Activated gamma-delta T cell (primary cell): ENCODE data around the gene CHRNE.
"Not testable (repeated sequence)": the region's sequence is repeated elsewhere in the genome, so short reads cannot be mapped to it uniquely, and the experiment has no call there.

ENCODE experiments used
- DNase-seq: peaks from one replicate; lab custom pipeline; 2025; lab: John Stamatoyannopoulos, UW

CHRNE gene

DNA sequence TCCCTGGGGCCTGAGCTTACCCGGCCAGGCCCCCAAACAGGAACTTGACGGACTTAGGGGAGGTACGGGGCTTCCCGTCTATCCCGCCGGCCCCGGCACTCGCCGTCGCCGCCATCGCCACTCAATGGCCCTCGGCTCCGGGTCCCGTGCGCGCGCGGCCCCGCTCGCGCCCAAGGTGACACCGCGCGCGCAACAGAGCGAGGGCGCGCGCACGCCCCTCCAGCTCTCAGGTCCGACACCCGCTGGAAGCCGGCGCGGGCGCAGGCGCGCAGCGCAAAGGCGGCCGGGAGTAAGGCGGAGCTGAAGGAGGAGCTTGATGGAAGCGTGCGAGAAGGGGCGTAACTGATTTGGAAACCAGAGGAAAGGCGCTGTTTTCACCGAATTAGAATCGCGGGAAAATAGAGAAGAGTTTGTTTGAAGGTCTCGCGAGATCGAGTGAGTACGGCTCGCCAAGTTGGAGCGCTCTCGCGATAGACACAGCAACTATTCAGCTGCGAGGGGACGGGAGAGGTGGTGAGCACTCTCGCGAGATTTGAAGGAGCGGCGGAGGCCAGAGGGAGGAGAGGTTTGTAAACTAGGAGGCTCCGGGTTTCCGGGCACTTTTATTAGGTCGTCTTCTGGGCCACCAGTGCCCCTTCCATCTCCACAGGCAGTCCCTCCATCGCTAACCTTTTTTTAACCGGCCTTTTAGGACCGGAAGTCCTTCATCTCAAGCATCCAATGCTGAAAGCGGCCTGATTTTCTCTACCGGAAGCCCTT, 37.1 kb upstream of the CHRNE start, which contains the start of the genes RNF167 and SLC25A11:
RNF167 (plus strand) TSS at position 473 of the 759 bp plus-strand sequence. CDS start 642 bp downstream, outside the sequence.
SLC25A11 (minus strand) TSS at position 251 of the 759 bp plus-strand sequence; CDS start at position 115, 136 bp downstream.
- peak; percentile 94 for DNase-seq

DNA sequence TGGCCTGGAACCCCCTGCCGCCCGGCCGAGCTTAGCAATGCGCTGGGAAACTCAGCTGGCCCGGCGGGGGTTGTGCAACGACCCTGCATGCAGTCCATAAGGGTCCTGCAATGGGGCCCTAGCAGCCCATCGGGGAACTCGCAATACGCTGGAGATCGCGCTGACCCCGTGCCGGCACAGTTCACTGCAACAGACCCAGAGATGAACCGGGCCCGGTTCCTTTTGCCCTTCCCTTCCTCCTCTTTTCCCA, 36.6 kb upstream of the CHRNE start:
- no peak for DNase-seq

DNA sequence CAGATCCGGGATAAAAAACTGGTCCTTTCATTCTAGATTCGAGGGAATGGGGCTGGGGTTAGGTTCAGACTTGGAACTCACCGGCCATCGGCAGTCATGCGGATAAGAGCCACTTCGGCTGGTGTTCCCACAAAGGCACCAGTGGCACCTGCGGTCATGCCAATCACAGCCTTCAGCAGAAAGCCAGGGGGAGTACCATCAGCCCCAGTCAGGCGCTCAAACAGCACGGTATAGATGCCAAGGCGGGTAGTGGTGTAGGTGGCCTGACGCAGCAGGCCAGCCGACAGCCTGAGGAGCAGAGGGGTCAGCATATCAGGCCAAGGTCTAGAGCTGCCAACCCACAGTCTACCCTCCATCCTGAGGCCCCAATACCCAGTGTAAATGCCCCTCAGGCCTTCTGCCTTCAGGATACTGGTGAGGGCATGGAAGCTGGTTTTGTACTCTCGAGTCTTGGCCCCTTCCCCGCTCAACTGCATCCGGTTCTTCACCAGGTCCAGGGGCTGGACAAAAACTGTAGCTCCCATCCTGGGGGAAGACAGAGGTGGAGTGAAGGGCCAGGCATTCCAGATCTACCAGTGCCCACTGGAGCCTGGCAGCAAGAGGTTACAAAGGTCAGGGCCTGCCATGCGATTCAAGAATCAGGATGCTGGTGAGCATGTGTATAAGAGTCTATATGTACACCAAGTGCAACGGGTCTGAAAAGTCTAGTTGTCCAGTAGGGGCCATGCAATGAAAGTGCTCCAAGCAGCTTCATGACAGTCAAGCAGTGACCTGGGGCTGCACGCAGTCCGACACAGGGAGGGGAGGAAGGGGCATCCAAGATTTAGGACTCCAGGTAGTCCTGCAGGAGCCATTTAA, 36.0 kb upstream of the CHRNE start:
- DNase-seq = no peak

DNA sequence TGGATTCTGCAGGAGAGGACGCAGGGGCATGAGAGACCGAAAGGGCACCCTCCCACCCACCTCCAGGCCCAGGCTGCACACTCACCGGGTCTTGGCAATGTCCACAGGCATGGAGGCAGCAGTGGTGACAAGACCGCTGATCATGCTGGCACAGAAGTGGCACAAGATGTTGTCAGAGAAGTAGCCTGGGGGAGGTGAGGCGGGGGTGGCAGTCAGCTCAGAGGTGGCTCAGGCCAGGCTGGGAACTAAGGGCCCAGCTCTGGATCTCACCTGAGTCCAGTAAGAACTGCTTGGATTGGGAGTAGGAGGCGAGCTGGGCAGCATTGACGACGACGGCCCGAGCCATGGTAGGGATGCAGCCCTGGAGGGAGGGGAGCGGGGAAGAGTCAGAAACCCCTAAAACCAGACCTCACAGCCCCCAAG, 35.2 kb upstream of the CHRNE start:
- no peak for DNase-seq

DNA sequence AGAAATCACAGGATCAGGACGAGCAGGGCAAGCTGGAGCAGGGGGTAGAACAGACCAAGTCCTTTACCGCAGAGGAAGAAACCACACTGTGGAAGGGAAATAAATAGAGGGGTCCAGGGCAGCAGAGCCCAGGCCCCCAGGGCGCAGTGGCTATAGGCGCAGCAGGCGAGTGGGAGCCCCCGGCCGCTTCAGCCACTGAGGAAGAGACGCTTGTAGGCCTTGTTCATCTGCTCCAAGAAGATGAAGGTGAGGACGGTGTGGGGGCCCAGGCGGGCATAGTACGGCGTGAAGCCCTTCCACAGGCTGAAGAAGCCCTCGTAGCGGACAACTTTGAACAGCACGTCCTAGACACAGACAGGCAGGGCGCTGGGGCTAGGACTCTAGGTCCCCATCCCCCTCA, 34.7 kb upstream of the CHRNE start:
- DNase-seq = no peak

DNA sequence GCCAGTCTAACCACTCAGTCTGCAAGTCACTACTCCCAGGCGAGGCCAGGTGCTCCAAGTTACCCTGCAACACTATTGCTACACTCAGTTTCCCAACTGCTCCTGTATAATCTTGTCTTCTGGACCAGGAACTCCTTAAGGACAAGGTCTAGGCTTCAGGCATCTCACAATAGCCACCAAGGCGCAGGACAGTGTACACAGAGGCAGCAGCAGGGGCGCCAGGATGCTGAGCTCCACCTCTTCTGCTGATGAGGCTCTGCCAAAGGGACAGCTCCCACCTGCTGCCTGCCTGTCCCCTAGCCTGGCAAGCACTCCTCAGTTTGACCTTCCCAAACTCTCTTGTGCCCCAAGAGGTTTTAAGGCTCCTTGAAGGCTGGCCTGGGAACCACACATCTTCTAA, 33.5 kb upstream of the CHRNE start:
- no peak for DNase-seq

DNA sequence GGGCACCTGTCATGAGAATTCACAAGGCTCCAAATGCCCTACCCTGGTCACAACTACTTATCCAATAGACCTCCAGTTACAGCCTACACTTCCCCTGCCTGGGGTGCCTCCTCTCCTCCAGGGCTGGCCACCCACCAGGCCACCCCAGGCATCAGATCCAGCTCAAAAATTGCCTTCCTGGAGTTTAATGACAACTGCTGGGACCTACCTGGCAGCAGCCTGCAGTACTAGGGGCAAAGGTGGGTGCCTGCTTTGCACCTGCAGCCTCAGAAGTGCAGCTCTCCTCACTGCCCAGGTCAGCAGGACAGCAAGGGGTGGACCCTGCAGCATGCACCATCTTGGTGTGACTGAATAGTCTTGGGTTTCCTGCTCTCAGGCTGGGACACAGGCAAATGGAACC, 32.8 kb upstream of the CHRNE start:
- no peak for DNase-seq

DNA sequence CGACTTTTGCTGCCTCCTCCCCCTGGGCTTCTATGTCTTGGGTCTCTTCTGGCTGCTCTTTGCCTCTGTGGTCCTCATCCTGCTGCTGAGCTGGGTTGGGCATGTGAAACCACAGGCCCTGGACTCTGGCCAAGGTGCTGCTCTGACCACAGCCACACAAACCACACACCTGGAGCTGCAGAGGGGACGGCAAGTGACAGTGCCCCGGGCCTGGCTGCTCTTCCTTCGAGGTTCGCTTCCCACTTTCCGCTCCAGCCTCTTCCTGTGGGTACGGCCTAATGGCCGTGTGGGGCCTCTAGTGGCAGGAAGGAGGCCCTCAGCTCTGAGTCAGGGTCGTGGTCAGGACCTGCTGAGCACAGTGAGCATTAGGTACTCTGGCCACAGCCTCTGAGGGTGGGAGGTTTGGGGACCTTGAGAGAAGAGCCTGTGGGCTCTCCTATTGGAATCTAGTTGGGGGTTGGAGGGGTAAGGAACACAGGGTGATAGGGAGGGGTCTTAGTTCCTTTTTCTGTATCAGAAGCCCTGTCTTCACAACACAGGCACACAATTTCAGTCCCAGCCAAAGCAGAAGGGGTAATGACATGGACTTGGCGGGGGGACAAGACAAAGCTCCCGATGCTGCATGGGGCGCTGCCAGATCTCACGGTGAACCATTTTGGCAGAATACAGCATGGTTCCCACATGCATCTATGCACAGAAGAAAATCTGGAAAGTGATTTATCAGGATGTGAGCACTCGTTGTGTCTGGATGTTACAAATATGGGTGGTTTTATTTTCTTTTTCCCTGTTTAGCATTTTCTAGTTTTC, 31.5 kb upstream of the CHRNE start:
- DNase-seq = no peak

DNA sequence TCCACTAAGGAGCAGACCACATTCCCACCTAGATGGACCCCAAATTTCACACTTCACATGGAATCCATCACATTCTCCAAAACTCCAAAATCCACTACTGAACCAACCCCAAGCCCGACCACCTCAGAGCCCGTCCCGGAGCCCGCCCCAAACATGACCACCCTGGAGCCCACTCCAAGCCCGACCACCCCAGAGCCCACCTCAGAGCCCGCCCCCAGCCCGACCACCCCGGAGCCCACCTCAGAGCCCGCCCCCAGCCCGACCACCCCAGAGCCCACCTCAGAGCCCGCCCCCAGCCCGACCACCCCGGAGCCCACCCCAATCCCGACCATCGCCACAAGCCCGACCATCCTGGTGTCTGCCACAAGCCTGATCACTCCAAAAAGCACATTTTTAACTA, 30.7 kb upstream of the CHRNE start:
- DNase-seq = no peak

DNA sequence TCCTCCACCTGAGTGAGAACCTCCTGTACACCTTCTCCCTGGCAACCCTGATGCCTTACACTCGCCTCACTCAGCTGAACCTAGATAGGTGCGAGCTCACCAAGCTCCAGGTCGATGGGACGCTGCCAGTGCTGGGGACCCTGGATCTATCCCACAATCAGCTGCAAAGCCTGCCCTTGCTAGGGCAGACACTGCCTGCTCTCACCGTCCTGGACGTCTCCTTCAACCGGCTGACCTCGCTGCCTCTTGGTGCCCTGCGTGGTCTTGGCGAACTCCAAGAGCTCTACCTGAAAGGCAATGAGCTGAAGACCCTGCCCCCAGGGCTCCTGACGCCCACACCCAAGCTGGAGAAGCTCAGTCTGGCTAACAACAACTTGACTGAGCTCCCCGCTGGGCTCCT, 29.9 kb upstream of the CHRNE start:
- DNase-seq = no peak

DNA sequence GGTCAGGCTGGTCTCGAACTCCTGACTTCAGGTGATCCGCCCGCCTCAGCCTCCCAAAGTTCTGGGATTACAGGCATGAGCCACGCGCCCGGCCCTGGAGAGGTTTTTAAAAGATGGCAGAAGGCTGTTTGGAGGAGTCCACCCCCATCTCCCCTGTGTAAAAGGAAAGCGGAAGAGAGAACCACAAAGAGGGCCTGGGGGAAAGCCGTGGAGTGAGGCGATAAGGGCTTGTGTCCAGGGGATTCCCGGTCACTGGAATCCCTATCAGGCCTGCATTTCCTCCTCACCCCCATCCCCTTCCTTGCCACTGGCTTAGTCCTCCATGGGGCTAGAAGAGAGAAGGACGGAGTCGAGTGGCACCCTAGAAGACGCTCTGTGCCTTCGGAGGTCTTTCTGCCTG, 29.1 kb upstream of the CHRNE start, which contains the start of gene GP1BA:
GP1BA (plus strand) TSS at position 315 of the 400 bp plus-strand sequence. CDS start 328 bp downstream, outside the sequence.
- no peak for DNase-seq

DNA sequence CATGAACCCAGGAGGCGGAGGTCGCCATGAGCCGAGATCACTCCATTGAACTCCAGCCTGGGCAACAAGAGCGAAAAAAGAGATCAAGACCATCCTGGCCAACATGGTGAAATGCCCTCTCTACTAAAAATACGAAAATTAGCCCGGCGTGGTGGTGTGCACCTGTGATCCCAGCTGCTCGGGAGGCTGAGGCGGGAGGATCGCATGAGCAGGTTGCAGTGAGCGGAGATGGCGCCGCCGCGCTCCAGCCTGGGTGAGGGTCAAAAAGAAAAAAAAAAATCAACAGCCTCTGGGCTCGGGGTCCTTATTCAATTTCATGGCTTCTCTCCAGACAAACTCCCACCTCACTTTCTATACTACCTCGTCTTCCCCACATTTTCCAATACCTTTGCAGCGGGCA, 26.0 kb upstream of the CHRNE start:
- DNase-seq = no peak

DNA sequence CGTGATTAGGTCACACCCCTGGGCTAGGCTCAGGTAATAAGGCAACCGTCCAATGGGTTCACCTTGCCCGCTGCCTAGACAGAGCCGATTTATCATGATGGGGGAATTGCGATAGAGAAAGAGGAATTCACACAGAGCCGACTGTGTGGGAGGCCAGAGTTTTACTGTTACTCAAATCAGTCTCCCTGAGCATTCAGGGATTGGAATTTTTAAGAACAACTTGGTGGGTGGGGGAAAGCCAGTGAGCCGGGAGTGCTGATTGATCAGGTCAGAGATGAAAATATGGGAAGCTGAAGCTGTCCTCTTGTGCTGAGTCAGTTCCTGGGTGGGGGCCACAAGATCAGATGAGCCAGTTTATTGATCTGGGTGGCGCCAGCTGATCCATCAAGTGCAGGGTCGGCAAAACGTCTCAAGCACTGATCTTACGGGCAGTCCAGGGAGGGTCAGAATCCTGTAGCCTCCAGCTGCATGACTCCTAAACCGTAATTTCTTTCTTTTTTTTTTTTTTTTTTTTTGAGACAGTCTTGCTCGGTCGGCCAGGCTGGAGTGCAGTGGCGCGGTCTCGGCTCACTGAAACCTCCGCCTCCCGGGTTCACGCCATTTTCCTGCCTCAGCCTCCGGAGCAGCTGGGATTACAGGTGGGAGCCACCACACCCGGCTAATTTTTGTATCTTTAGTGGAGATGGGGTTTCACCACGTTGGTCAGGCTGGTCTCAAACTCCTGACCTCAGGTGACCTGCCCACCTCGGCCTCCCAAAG, 23.9 kb upstream of the CHRNE start:
- not testable (repeated sequence) for DNase-seq

DNA sequence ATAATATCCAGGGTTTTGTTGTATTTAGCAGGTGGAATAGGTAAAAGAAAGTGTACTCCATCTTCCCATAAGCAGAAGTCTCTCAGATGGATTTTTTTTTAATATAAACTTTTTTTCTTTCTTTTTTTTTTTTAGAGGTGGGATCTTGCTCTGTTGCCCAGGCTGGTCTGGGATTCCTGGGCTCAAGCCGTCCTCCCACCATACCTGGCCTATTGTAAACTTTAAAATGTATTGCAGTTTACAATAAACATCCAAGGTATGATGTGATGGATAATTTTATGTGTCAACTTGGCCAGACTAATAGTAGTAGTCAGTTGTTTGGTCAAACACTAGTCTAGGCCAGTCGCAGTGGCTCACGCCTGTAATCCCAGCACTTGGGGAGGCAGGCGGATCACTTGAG, 18.4 kb upstream of the CHRNE start:
- no peak for DNase-seq

DNA sequence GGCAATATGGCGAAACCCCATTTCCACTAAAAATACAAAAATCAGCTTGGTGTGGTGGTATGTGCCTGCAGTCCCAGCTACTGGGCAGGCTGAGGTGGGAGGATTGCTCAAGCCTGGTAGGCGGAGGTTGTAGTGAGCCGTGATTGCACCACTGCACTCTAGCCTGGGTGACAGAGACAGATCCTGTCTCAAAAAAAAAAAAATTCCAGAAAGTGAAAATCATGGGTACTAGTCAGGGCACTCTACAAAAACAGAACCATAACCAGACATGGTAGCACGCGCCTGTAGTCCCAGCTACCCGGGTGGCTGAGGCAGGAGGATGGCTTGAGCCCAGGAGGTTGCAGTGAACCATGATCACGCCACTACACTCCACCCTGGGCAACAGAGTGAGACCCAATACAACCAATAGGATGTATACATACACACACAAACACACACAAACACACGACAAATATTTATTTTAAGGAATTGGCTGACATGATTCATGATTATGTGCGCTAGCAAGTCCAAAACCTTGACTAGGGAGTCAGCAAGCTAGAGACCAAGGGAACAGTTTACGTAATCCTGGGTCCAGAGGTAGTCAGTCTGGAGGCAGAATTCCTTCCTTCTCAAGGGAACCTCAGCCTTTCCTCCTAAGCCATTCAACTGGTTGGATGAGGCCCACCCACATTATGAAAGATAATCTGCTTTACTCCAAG, 17.6 kb upstream of the CHRNE start:
- no peak for DNase-seq

DNA sequence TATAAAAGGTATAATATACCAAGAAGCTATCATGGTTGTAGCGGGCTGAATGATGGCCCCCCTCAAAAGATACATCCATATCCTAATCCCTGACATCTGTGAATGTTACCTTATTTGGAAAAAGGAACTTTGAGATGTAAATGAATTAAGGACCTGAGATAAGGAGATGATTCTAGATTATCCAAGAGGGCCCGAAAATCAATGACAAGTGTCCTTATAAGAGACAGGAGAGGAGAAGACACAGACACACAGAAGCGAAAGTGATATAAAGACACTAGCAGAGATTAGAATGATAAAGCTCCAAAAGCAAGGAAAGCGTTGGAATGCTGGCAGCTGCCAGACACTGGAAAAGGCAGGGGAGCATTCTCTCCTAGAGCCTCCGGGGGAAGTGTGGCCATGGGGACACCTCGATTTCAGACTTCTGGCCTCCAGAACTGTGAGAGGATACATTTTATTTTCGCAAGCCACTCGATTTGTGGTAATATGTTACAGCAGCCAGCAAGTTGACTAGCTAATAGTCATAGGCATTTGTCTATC, 16.7 kb upstream of the CHRNE start:
- DNase-seq = no peak

DNA sequence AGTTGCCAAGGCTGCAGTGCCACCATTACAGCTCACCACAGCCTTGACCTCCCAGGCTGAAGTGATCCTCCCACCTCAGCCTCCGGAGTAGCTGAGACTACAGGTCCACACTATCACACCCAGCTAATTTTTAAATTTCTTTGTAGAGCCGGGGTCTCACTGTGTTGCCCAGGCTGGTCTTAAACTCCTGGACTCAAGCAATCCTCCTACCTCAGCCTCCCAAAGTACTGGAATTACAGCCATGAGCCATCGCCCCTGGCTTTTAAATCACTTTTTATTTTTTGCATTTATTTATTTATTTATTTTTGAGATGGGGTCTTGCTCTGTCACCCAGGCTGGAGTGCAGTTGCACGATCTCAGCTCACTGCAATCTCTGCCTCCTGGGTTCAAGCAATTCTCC, 11.7 kb upstream of the CHRNE start:
- DNase-seq = not testable (repeated sequence)

DNA sequence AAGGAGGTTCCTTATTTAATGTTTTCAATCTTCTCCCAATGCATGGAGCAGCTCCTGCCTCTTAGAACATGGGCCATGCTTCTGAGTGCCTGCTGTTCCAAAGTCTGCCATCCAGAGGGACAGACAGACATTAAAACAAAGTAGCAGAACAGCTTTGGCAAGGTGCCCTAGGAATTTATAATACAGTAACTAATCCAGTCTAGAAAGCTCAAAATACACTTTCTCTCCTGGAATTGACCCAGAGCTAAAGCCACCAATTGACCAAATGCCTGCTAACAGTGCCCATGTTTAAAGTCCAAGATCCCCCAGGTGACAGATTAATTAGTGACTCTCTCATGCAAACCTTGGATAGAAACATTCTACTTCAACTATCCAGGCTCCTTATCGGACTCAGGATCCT, 11.1 kb upstream of the CHRNE start:
- DNase-seq = no peak

DNA sequence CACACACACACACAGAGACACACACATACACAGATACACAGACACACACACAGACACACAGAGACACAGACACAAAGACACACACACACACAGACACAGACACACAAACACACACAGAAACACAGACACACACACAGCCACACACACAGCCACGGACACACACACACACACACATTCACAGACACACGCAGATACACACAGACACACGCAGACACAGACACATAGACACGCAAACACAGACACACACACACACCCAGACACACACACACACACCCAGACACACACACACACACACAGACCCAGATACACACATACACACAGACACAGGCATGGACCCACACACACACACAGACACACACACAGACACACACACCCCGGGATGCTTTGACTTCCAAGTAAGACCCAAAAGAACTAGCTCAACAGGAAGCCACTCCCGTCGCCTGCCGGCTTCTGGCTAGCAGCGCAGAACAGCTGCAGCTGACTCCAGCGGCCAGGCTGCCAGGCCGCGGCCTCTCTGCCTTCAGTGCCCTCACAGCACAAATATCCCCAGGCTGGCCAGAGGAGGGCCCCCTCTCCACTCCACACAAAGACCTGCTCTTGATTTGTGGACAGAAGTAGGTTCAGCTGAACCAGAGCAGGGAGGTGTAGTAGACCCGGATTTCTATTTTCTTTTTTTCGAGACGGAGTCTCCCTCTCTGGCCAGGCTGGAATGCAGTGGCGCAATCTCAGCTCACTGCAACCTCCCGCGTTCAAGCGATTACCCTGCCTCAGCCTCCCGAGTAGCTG, 6.0 kb upstream of the CHRNE start:
- DNase-seq = no peak

DNA sequence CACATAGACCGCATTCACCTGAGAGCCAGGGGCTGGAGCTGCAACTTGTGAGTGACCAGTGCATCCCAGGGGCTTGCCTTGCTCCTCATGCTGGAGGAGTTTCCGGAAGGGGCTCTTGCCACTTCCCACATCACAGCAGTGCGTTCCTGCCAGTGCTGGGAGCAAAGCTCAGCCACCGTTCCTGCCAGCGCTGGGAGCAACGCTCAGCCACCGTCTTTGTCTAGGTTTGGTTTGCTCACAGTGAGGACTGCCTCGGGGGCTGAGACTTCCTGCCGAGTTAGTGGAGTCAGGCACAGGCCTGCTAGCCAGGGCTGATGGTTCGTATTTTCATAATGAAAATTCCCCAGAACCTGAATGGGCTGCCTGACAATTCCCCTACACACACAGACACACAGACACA, 5.4 kb upstream of the CHRNE start:
- no peak for DNase-seq
